Measurements from ENCODE around the gene FIGNL1.

FIGNL1 gene

DNA sequence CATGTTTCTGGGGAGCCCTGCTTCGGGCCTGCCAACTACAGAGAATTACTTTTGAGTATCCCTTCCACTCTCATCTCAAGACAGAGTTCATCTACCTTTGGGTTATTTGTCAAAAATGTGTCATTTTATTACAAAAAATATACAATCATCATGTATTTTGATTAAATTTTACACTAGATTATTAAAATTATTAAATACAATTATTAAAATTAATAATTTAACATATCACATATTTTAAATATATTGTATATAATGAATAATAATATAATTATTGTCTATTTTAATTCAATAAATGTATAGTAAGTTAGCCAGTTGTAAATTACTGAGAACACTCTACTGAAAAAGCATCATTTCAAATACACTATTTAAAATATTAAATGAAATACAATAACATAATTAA, 50.9 kb downstream of the FIGNL1 start:
- DNase-seq: no peak

- DNase-seq: no peak
Measured at GRCh38 chr7:50397971-50398324, 52.2 kb downstream of the FIGNL1 start.

DNA sequence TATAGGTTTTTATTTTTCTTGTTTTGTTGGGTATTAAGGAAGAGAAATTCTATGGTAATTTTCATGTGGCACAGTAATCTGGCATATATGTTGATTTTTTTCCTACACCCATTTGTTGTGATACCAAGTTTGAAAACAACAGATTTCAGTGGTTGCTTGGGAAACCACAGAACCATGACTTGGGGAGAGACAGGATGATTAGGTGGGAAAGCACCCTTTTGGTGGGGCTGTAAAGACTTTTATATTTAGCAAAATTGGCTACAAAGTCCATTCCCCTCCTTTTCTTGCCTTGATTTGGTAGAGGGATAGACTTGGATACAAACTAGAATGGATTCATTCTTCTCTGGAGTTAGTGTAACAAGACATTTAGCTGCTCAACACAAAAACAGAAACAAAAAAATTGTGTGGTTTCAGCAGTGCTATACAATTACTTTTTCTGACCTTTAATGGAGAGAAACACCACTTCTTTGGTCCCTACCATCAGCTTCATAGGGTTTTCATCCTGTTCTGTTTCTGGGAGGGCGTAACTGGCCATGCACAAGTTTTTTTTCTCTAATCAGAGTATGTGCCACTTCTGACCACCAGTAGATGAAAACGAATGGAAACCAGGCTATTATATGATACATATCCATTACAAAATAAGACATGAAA, 52.7 kb downstream of the FIGNL1 start:
- no peak for DNase-seq

GRCh38 chr7:50396856-50397255, 53.3 kb downstream of the FIGNL1 start:
- DNase-seq: no peak

GRCh38 chr7:50394315-50394714, 55.8 kb downstream of the FIGNL1 start:
- no peak for DNase-seq

Measured in hypothalamus (tissue), 51 donors.